ENCODE measurements around the gene PFKM.
A peak's percentile ranks its signal among the peaks of the same experiment; 100 is the strongest.

Gene PFKM

GRCh38 chr12:48119078-48119833 lies at the start of gene PFKM:
TSS of gene PFKM (plus strand) at chr12:48119364. CDS start at chr12:48122775, 3,411 bp downstream.
- DNase-seq (ENCODE audit: low read depth in 2 of 2), result peak; percentile 38 to 65

DNA sequence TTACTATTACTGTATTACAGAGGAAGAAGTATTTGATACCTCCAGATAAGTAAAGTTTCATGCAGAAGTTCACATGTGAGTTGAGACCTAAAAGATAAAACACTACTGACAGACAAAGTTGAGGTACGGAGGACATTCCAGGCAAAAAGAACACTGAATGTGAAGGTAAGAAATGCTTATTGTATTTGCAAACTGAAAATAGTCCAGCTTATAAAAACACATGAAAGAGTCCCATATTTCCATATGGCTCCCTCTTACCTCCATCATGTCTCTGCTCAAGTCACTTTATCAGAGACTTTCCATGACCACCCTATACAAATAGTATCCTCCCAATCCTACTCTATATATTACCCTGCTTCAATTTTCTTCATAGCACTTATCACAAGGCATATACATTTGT lies 49.1 kb upstream of the PFKM start:
- no peak for DNase-seq (ENCODE audit: low read depth in 2 of 2)

DNA sequence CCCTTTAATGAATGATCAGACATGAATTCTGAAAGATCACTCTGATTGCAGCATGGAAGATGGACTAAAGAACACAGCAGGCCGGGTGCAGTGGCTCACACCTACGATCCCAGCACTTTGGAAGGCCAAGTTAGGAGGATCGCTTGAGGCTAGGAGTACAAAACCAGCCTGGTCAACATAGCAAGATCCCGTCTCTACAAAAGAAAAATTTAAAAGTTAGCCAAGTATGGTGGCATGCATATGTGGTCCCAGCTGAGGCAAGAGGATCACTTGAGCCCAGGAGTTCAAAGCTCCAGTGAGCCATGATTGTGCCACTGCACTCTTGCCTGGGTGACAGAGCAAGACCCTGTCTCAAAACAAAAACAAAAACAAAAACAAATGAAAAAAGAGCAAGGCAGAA lies 48.4 kb upstream of the PFKM start:
- DNase-seq (ENCODE audit: low read depth in 2 of 2), result no peak

DNA sequence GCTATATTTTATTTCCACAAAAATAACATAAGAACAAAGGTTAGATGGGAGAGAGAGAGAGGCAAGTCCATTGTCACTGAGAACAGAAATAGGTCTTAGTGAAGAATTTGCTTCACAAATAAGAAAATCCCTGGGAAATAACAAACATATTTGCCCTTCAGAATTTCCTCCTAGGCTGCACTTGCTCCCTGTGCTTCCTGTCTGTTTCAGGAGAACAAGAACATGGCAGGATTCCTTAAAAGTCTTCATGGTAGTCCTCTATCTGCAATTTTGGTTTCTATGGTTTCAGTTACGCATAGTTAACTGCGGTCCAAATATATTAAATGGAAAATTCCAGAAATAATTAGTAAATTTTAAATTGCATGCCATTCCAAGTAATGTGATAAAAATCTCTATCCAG lies 47.4 kb upstream of the PFKM start:
- DNase-seq (ENCODE audit: low read depth in 2 of 2), result no peak

GRCh38 chr12:48072266-48072665 lies 46.9 kb upstream of the PFKM start:
- DNase-seq (ENCODE audit: low read depth in 2 of 2), result no peak

DNA sequence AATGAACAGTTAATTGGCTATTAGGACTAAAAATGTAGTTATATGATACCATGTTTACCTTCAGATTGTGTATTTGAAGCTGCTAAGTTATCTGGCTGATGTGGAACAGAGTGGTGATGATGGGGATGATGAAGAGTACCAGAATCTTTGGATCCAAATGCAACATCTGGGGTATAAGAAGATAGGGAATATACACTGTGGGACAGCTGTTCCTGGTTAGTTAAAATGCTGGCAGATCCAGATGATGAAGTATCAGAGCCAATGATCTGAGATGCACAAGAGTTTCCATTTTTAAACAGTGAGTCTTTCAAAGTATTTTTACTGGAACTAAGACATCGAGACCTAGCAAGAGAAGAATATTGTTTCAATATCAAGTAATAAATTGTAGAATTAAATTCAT lies 44.9 kb upstream of the PFKM start:
- no peak for DNase-seq (ENCODE audit: low read depth in 2 of 2)

DNA sequence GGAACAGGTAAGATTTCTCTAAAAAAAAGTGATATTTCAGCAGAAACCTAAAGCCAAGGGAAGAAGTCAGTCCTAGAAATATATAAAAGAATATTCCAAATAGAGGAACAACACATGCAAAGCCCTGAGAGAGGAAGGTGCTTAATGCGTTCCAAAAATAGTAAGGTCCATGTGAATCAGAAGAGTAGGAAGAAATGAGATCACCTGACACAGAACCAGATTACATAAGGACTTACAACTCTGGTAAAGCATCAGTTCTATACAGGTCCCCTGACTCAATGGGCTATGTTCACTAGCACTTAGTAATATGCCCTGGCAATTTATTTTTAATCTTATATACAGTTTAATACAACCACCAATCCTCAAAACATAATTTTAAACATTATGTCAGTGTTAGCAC lies 43.3 kb upstream of the PFKM start:
- no peak for DNase-seq (ENCODE audit: low read depth in 2 of 2)

DNA sequence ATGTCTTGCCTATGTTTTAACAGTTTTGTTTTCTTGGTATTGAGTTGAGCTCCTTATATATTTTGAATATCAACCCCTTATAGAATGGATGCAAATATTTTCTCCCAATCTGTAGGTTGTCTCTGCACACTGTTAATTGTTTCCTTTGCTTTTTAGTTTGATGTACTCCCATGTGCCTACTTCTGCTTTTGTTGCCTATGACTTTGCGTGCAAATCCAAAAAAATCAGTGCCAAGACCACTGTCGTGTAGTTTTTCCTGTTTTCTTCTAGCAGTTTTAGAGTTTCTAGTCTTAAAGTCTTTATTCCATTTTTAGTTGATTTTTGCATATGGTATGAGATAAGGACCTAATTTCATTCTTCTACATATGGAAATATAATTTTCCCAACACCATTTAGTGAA lies 42.1 kb upstream of the PFKM start:
- no peak for DNase-seq (ENCODE audit: low read depth in 2 of 2)

DNA sequence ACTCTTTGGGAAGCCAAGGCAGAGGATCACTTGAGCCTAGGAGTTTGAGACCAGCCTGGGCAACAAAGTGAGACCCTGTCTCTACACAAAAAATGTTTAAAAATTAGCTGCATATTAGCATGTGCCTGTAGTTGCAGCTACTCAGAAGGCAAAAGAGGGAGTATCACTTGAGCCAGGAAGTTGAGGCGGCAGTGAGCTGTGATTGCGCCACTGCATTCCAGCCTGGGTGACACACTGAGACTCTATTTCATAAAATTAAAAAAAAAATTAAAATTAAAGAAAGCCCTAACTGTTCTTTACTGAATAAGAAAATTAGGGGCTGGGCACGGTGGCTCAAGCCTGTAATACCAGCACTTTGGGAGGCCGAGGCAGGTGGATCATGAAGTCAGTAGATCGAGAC lies 40.3 kb upstream of the PFKM start:
- no peak for DNase-seq (ENCODE audit: low read depth in 2 of 2)

DNA sequence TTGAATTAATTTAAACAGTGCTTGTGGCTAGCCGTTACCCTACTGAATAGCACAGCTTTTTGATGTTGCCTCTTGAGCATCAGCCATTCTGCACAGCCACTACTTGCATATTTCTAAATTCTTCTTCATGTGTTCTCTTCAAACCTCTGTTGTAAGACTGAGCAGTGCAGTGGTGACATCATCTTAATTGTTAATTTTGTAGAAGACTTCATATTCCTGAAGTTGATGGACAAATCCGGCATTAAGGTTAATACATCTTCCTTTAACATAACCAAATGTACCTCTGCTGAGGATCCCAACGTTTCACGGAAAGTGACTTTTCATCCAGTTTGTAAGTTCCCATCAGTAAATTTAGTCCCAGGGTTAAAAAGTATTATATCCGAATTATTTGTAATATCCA lies 38.9 kb upstream of the PFKM start:
- DNase-seq (ENCODE audit: low read depth in 2 of 2), result no peak

DNA sequence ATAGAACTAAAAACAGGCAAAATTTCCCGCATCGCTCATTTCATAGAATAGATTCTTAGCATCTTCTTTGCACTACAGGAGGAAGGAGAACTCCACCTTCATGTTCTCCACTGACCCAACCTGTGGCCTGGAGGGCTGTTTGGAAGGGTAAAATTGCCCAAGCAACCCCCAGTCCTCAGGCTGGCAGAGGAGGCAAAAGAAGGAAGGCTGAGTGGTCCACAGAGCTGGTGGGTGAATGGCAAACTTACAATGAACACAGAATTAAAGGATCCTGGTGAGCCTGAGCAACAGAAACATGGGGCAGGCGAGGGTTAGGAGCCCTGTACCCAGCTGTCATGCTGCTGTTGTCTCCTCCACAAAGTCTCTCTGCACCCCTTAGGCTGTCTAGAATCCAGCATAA lies 38.3 kb upstream of the PFKM start:
- no peak for DNase-seq (ENCODE audit: low read depth in 2 of 2)

- DNase-seq (ENCODE audit: low read depth in 2 of 2), result no peak
Measured at GRCh38 chr12:48084066-48084465, 35.1 kb upstream of the PFKM start.

GRCh38 chr12:48084841-48085460 lies 34.2 kb upstream of the PFKM start:
- DNase-seq (ENCODE audit: low read depth in 2 of 2), result no peak

GRCh38 chr12:48086327-48086726 lies 32.8 kb upstream of the PFKM start:
- no peak for DNase-seq (ENCODE audit: low read depth in 2 of 2)

GRCh38 chr12:48092611-48093010 lies 26.6 kb upstream of the PFKM start:
- no peak for DNase-seq (ENCODE audit: low read depth in 2 of 2)

GRCh38 chr12:48104531-48104930 lies 14.6 kb upstream of the PFKM start:
- DNase-seq (ENCODE audit: low read depth in 2 of 2), result no peak

GRCh38 chr12:48105321-48105866 lies 13.8 kb upstream of the PFKM start:
- DNase-seq (ENCODE audit: low read depth in 2 of 2), result peak in 1 of 2 donors; percentile 1

DNA sequence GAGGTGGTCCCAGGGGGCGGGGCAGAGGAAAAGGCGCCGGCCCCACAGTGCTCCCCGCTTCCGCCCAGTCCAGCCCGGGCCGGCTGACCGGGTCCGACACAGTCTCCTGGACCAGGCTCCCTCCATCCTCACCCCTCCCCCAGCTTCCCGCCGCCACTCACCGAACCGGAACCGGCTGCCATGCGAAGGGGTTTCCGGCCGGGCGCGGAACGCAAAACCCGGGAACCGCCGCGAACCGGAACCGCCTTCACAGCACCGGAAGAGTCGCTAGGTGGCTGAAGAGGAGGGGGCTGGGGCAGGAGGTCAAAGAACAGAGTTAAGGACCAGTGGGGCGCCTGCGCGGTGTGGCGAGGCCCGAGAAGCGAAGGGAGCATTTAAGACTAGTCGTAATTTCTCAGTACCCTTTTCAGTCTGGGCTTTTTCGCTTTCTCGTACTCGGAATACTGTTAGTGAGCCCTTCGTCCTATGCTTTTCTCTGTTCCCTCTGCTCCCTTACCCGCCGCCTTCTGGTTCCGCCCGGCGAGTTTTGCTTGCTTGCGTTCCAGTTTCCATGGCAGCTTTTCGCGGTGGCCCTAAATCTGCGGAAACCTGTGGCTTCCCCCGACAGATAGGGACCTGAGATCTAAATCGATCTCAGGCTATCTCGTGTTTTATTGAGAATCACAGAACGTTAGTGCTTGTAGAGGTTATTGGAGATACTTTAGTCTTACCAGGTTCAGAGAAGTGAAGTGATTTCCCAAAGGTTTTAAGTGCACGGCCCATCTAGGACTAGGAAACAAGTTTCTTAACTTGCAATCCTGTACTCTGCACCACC lies 13.1 kb upstream of the PFKM start, which contains the start of gene SENP1:
Gene SENP1 (minus strand): TSS at position 213 of the 814 bp plus-strand sequence. CDS start 4,607 bp downstream, outside the sequence.
- peak; percentile 82 to 84 for DNase-seq (ENCODE audit: low read depth in 2 of 2)

DNA sequence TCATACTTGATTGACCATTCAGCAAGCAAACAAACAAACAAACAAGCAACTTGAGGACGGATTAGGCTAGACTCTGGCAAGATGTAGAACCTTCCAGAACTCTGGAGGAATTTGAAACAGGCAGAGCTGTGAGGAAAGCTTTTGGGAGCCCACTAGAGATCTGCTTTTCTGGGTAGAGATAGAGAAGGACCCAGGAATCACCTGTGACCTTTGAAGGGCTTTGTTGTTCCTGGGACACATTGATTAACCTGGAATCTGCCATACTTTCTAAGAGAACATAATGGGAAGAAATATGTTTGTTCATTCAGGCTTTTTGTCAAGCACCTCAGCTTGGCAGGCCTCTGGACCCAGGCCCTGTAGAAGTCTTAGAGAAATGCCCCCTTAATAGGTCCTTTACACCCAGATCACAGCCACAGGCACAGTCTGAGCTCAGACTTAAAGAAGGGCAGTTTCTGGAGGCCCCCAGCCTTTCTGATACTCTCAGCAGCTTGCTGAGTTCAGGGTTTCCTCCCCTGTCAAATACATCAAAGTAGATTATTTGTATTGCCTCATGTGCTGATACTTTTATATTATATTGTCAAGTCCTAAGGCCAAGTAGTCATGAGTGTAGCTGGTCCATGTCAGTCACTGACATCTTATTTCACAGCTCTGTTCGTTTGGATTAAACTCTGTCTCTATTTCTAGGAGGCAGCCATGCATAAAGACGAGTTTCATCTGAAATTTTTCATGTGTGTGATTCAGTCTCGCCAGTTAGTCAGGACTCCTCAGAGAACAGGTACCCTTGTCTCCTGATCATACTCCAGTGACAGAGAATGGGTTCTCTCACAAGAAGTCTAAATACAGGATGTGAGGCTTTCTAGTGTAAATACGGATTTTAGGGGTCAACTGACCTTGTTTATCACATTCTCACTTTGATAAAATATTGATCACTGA lies 12.2 kb upstream of the PFKM start:
- no peak for DNase-seq (ENCODE audit: low read depth in 2 of 2)

GRCh38 chr12:48109424-48109823 lies 9.7 kb upstream of the PFKM start:
- no peak for DNase-seq (ENCODE audit: low read depth in 2 of 2)

DNA sequence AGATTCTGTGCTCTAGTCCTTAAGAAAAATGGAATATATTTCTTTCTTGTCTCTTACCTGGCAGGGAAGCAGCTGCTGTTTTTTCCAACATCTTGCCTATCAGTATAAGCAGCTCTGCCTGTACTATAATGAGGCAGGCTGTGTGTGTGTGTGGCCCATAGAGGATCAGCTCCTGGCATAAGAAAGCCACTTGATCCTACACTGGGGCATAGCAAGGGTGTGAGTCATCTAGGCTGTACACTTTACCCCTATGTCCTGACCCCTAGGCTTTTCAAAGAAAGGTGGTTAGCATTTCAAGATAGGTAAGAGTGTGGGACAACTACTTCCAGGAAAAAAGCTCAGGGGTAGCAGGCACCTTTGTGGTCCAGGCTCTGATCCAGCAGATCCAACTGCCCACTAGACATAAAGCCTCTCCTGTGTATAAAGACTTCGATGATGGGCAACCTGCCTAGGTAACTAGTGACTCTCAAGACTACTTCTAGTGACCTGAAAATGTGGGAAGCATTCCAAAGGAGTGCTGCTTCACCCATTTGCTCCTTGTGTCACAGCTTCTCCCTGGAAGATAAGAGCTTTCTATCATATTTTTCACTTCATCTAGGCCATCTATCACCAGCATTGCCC lies 8.4 kb upstream of the PFKM start:
- no peak for DNase-seq (ENCODE audit: low read depth in 2 of 2)

Data from stimulated activated CD8-positive, alpha-beta memory T cell treated with anti-CD3 and anti-CD28 coated beads, Interleukin-15, amount 100 ng/mL, for 48 hours (primary cell).